ENCODE measurements around the gene ICE2. TPM values are rescaled to one million over a fixed set of nuclear protein-coding genes. Genes with fewer than 3 reads are reported as not detected.

ICE2 gene
- total and polyA plus RNA-seq, 8 donors: 10.5 to 127 (median 31.5) TPM

GRCh38 chr15:60476713-60477112 is 2.2 kb downstream of the ICE2 start:
- Histone ChIP-seq H3K36me3 (peaks cover 6 to 30% (median 26%) of the 10 kb centered on the region in 4 donors), H3K27me3 (no peaks in the 10 kb centered on the region), H3K27ac (no peak overlapping the region), H3K9me3 (no peaks in the 10 kb centered on the region), H3K4me3 (no peak overlapping the region), H3K4me1 (peaks cover 21 to 58% (median 39%) of the 10 kb centered on the region in 4 donors)
- no peak for TF ChIP-seq EP300 (IDR thresholded peaks at IDR 0.05)
- TF ChIP-seq POLR2AphosphoS5 (IDR thresholded peaks at IDR 0.05): no peak
- TF ChIP-seq, protein P1, sequence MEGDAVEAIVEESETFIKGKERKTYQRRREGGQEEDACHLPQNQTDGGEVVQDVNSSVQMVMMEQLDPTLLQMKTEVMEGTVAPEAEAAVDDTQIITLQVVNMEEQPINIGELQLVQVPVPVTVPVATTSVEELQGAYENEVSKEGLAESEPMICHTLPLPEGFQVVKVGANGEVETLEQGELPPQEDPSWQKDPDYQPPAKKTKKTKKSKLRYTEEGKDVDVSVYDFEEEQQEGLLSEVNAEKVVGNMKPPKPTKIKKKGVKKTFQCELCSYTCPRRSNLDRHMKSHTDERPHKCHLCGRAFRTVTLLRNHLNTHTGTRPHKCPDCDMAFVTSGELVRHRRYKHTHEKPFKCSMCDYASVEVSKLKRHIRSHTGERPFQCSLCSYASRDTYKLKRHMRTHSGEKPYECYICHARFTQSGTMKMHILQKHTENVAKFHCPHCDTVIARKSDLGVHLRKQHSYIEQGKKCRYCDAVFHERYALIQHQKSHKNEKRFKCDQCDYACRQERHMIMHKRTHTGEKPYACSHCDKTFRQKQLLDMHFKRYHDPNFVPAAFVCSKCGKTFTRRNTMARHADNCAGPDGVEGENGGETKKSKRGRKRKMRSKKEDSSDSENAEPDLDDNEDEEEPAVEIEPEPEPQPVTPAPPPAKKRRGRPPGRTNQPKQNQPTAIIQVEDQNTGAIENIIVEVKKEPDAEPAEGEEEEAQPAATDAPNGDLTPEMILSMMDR (IDR thresholded peaks at IDR 0.05): no peak
- TF ChIP-seq POLR2A (IDR thresholded peaks at IDR 0.05): no peak
- no peak for DNase-seq
- 42 to 49% (median 45%) methylated on average over 3 of the region's 3 CpGs for WGBS, 5 donors
- intact Hi-C loops (cut with DNase I; ENCODE audit: low total_unique reads): no loop called here

- H3K4me3 ChIP-seq: no peak overlapping the region
- intact Hi-C loops (cut with DNase I; ENCODE audit: low total_unique reads): no loop called here
- H3K9me3 ChIP-seq: no peaks in the 10 kb centered on the region
- H3K4me1 ChIP-seq: peaks cover 16 to 55% (median 37%) of the 10 kb centered on the region in 4 donors
- DNase-seq: no peak
- no peaks in the 10 kb centered on the region for H3K27me3 ChIP-seq
- H3K36me3 ChIP-seq: peaks cover 12 to 44% (median 42%) of the 10 kb centered on the region in 4 donors
- no peak overlapping the region for H3K27ac ChIP-seq
- TF ChIP-seq POLR2AphosphoS5 (IDR thresholded peaks at IDR 0.05) (no peak), EP300 (IDR thresholded peaks at IDR 0.05) (no peak), POLR2A (IDR thresholded peaks at IDR 0.05) (no peak)
- TF ChIP-seq, protein P1 (IDR thresholded peaks at IDR 0.05): no peak
- 97 to 99% (median 97%) methylated on average over 3 of the region's 3 CpGs for WGBS, 5 donors
Observed at GRCh38 chr15:60473135-60473534, 5.8 kb downstream of the ICE2 start.

DNA sequence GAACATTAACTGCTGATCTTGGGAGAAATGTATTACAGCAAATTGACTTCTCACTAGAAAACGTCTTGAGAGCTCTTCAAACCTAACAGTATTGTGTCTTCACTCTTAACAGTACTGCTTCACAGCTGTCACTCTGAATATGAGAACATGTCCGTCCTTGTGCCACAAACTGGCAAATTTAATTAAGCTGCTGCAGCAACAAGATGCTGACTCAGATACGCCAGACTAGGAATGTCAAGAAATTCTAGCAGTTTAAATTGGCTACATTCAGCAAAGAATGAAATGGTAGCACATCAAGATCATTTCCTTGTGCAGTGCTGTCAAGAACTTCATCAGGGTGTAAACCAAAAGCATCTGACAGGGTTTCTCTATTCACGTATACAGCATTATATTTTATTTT is 7.6 kb downstream of the ICE2 start:
- H3K4me3 ChIP-seq: no peak overlapping the region
- H3K27ac ChIP-seq: no peak overlapping the region
- H3K36me3 ChIP-seq: peaks cover 12 to 62% (median 59%) of the 10 kb centered on the region in 4 donors
- H3K27me3 ChIP-seq: no peaks in the 10 kb centered on the region
- DNase-seq: no peak
- intact Hi-C loops (cut with DNase I; ENCODE audit: low total_unique reads): no loop called here
- TF ChIP-seq, protein P1 (IDR thresholded peaks at IDR 0.05): no peak
- TF ChIP-seq EP300 (IDR thresholded peaks at IDR 0.05): no peak
- H3K9me3 ChIP-seq: no peaks in the 10 kb centered on the region
- WGBS, 5 donors: 79 to 84% (median 83%) methylated on average over 4 of the region's 4 CpGs
- peaks cover 3 to 37% (median 19%) of the 10 kb centered on the region in 4 donors for H3K4me1 ChIP-seq

DNA sequence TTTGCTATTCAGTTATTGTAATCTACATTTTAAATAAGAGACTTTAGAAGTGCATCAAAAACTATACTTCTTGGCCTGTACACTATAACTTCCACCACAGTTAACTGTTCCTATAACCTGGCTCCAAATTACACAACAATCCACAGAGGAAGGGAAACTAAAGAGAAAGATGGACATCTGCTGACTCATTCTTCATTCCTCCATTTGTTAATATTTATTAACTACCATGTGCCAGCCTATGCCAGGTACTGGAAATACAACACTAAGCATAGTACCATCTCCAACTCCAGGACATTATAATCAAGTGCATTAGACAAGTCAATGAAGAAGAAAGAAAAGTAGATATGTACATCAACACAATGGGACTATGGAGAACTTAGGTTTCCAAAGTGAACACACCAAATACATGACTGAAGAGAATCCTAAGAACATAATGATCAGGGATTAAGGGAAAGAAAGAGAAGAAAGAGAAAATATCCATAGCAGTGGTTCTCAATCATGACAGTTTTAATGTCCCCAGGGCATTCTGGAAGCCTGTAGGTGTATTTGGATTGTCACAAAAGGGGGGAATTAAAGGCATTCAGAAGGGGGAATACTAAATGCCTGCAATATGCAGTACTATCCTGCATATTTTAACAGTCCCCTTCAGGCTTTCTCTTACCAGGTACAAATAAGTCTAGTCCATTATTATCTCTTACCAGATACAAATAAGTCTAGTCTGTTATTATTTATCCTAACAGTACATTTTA is 8.9 kb downstream of the ICE2 start:
- Histone ChIP-seq H3K4me3 (no peak overlapping the region), H3K9me3 (no peaks in the 10 kb centered on the region), H3K4me1 (peaks cover 0 to 24% (median 12%) of the 10 kb centered on the region in 4 donors), H3K27me3 (no peaks in the 10 kb centered on the region), H3K36me3 (peaks cover 15 to 71% (median 70%) of the 10 kb centered on the region in 4 donors), H3K27ac (no peak overlapping the region)
- TF ChIP-seq POLR2A (IDR thresholded peaks at IDR 0.05) (no peak), EP300 (IDR thresholded peaks at IDR 0.05) (no peak), POLR2AphosphoS5 (IDR thresholded peaks at IDR 0.05) (no peak)
- TF ChIP-seq, protein P1 (IDR thresholded peaks at IDR 0.05): no peak
- intact Hi-C loops (cut with DNase I; ENCODE audit: low total_unique reads): no loop called here
- no peak for DNase-seq

All from stomach (tissue), 9 donors.